ENCODE measurements around the gene RANBP9. TPM values are rescaled to one million over a fixed set of nuclear protein-coding genes. Genes with fewer than 3 reads are reported as not detected.

The RANBP9 gene
- polyA plus RNA-seq, 2 donors, result 60.8 to 123 TPM

- H3K9me3 ChIP-seq (ENCODE audit: control insufficient read depth in 2 of 2, insufficient read depth in 1 of 2, low read depth in 1 of 2, low read length in 1 of 2), result no peaks in the 10 kb centered on the region
- H3K27me3 ChIP-seq (ENCODE audit: control insufficient read depth in 1 of 2, insufficient read depth in 2 of 2, low read length in 2 of 2), result no peaks in the 10 kb centered on the region
- H3K27ac ChIP-seq (ENCODE audit: low read depth in 2 of 2, low read length in 1 of 2), result no peak overlapping the region
- 47 to 56% methylated on average over 3 of the region's 3 CpGs for WGBS, 2 donors
- no peak overlapping the region for H3K4me3 ChIP-seq (ENCODE audit: low read depth in 1 of 2, low read length in 2 of 2)
- H3K4me1 ChIP-seq (ENCODE audit: control insufficient read depth in 2 of 2, insufficient read depth in 2 of 2, low read length in 1 of 2), result peaks cover 0 to 2% of the 10 kb centered on the region in 2 donors
- no peaks in the 10 kb centered on the region for H3K36me3 ChIP-seq (ENCODE audit: control insufficient read depth in 2 of 2, insufficient read depth in 2 of 2, low read length in 1 of 2)
These were observed 3.8 kb upstream of the RANBP9 start for GRCh38 chr6:13715444-13715883.

DNA sequence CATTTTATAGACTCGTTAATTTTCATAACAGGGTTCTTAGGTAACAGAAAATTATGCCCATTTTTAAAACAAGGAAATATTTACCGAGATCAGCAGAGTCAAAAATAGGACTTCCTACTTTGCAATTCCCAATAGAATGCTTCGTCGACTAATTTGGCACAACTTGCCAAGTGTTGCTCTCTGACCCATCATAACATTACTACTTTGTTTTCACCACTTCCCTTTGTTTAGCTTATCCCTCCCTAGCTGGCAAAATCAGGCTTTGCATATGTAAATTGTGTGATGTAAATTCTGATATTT lies 914 bp upstream of the RANBP9 start:
- H3K36me3 ChIP-seq (ENCODE audit: control insufficient read depth in 2 of 2, insufficient read depth in 2 of 2, low read length in 1 of 2), result no peaks in the 10 kb centered on the region
- no peaks in the 10 kb centered on the region for H3K27me3 ChIP-seq (ENCODE audit: control insufficient read depth in 1 of 2, insufficient read depth in 2 of 2, low read length in 2 of 2)
- H3K27ac ChIP-seq (ENCODE audit: low read depth in 2 of 2, low read length in 1 of 2), result peak overlapping the region in 1 of 2 donors; percentile 99
- H3K4me1 ChIP-seq (ENCODE audit: control insufficient read depth in 2 of 2, insufficient read depth in 2 of 2, low read length in 1 of 2), result no peaks in the 10 kb centered on the region
- H3K4me3 ChIP-seq (ENCODE audit: low read depth in 1 of 2, low read length in 2 of 2), result peak overlapping the region in 1 of 2 donors; percentile 94
- no peaks in the 10 kb centered on the region for H3K9me3 ChIP-seq (ENCODE audit: control insufficient read depth in 2 of 2, insufficient read depth in 1 of 2, low read depth in 1 of 2, low read length in 1 of 2)
- 1 to 2% methylated on average over 4 of the region's 4 CpGs for WGBS, 2 donors

GRCh38 chr6:13711324-13711732 lies 307 bp downstream of the RANBP9 start:
- no peaks in the 10 kb centered on the region for H3K9me3 ChIP-seq (ENCODE audit: control insufficient read depth in 2 of 2, insufficient read depth in 1 of 2, low read depth in 1 of 2, low read length in 1 of 2)
- H3K27ac ChIP-seq (ENCODE audit: low read depth in 2 of 2, low read length in 1 of 2), result peak overlapping the region; percentile 97 to 99
- H3K27me3 ChIP-seq (ENCODE audit: control insufficient read depth in 1 of 2, insufficient read depth in 2 of 2, low read length in 2 of 2), result no peaks in the 10 kb centered on the region
- no peaks in the 10 kb centered on the region for H3K36me3 ChIP-seq (ENCODE audit: control insufficient read depth in 2 of 2, insufficient read depth in 2 of 2, low read length in 1 of 2)
- peak overlapping the region; percentile 94 to 98 for H3K4me3 ChIP-seq (ENCODE audit: low read depth in 1 of 2, low read length in 2 of 2)
- 0 to 2% methylated on average over 27 to 62 of the region's 62 CpGs for whole genome bisulfite sequencing, 2 donors
- H3K4me1 ChIP-seq (ENCODE audit: control insufficient read depth in 2 of 2, insufficient read depth in 2 of 2, low read length in 1 of 2), result no peaks in the 10 kb centered on the region

DNA sequence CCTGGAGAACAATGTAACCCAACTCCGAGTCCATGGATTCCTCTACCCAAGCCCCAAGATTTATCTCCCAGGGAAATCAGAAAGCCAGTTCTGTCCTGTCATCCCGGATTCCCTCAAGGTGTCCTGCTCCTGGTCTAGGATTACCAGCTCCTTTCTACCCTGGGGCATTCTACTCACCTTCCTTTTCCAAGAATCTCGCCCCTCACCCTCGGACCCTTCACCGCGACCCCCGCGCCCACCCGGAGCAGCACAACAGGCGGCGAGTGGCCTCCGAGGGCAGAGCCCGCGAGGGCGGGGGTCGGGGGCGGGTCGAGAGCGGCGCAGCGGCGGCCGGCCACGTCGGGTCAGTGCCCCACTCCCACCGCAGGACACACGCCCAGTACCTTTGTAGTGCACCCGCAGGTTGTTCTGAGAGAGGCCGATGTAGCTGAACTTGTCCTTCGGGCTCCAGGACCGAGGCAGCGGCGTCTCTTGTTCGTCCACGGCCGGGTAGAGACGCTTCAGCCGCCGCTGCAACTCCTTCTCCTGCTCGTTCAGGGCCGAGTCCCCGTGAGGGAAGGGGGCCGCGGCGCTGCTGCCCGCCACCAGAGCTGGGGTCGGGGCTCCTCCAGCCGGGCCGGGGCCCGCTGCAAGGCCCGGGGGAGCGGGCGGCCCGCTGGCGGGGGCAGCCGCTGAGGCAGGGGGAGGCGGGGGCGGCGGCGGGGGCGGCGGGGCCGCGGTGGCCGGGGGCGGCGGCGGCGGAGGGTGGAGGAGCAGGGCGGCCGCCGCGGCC lies 897 bp downstream of the RANBP9 start:
- Histone ChIP-seq H3K36me3 (ENCODE audit: control insufficient read depth in 2 of 2, insufficient read depth in 2 of 2, low read length in 1 of 2) (no peaks in the 10 kb centered on the region), H3K27me3 (ENCODE audit: control insufficient read depth in 1 of 2, insufficient read depth in 2 of 2, low read length in 2 of 2) (no peaks in the 10 kb centered on the region), H3K4me1 (ENCODE audit: control insufficient read depth in 2 of 2, insufficient read depth in 2 of 2, low read length in 1 of 2) (no peaks in the 10 kb centered on the region), H3K27ac (ENCODE audit: low read depth in 2 of 2, low read length in 1 of 2) (peak overlapping the region; percentile 97 to 99), H3K9me3 (ENCODE audit: control insufficient read depth in 2 of 2, insufficient read depth in 1 of 2, low read depth in 1 of 2, low read length in 1 of 2) (no peaks in the 10 kb centered on the region), H3K4me3 (ENCODE audit: low read depth in 1 of 2, low read length in 2 of 2) (peak overlapping the region; percentile 94 to 98)
- 1% methylated on average over 42 to 73 of the region's 73 CpGs for WGBS, 2 donors

DNA sequence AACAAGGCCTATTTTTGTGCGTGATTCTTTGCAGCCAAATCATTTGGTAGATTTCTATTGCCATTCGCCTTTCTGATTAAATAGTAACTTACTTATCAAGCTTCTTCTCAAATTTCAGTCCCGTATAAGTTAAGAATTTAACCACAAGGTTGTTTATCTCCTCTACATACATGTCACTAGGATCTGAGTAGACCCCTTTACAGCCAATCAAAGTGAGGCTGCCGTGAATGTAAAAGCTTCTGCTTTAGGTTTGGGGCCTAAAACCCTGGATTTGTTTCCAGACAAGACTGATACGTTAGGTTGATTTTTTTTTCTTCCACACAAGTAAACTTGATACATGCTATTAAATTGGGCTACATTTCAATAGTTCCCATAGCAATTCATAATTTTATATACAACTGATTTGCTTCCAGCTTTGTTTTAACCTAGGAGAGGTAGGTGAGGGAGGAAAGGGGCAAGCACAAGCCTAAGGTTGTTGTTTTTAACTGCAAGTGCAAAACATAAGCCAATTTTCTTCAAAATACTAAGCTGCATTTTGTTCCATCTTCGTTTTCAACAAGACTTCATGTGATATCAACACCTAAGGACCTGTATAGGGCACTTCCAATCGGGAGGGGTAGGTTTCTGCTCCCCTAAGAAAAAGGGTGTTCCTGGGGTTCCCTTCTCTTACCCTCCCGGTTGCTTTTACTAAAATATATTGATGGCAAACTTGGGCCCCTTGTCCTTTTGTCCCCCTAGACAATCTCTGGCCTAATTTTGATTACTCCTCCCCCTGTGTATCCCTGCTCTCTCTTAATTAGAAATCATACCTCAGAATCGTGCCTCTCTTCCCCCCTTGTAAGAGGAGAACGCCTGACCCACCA lies 1.7 kb downstream of the RANBP9 start:
- 1% methylated on average over 10 of the region's 10 CpGs for WGBS, 2 donors
- Histone ChIP-seq H3K27me3 (ENCODE audit: control insufficient read depth in 1 of 2, insufficient read depth in 2 of 2, low read length in 2 of 2) (no peaks in the 10 kb centered on the region), H3K27ac (ENCODE audit: low read depth in 2 of 2, low read length in 1 of 2) (peak overlapping the region; percentile 97 to 99), H3K4me1 (ENCODE audit: control insufficient read depth in 2 of 2, insufficient read depth in 2 of 2, low read length in 1 of 2) (no peaks in the 10 kb centered on the region), H3K4me3 (ENCODE audit: low read depth in 1 of 2, low read length in 2 of 2) (peak overlapping the region; percentile 94 to 98), H3K36me3 (ENCODE audit: control insufficient read depth in 2 of 2, insufficient read depth in 2 of 2, low read length in 1 of 2) (no peaks in the 10 kb centered on the region), H3K9me3 (ENCODE audit: control insufficient read depth in 2 of 2, insufficient read depth in 1 of 2, low read depth in 1 of 2, low read length in 1 of 2) (no peaks in the 10 kb centered on the region)

- H3K27ac ChIP-seq (ENCODE audit: low read depth in 2 of 2, low read length in 1 of 2), result peak overlapping the region; percentile 30 to 54
- H3K36me3 ChIP-seq (ENCODE audit: control insufficient read depth in 2 of 2, insufficient read depth in 2 of 2, low read length in 1 of 2), result no peaks in the 10 kb centered on the region
- no peaks in the 10 kb centered on the region for H3K4me1 ChIP-seq (ENCODE audit: control insufficient read depth in 2 of 2, insufficient read depth in 2 of 2, low read length in 1 of 2)
These were observed 2.9 kb downstream of the RANBP9 start for GRCh38 chr6:13708736-13709135.

DNA sequence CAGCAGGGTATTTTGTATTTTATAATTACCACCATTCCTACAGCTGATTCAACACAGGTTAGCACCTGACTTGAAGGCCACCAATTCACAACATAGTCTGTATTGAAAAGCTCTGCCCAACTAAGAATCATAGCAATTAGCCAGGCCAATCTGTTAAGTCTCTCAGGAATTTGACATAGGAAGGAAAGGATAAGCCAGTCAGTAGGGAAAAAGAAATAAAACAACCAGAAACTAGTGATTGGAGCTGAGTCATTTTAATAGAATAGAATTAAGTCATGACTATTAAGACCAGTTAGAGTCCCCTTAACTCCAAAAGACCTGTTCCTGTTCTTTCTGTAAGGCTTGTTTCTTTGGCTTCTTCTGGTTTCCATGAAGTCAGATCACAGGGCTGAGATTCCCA lies 8.1 kb downstream of the RANBP9 start:
- no peak overlapping the region for H3K4me3 ChIP-seq (ENCODE audit: low read depth in 1 of 2, low read length in 2 of 2)
- H3K27ac ChIP-seq (ENCODE audit: low read depth in 2 of 2, low read length in 1 of 2), result no peak overlapping the region
- peaks cover 0 to 8% of the 10 kb centered on the region in 2 donors for H3K4me1 ChIP-seq (ENCODE audit: control insufficient read depth in 2 of 2, insufficient read depth in 2 of 2, low read length in 1 of 2)
- no peaks in the 10 kb centered on the region for H3K9me3 ChIP-seq (ENCODE audit: control insufficient read depth in 2 of 2, insufficient read depth in 1 of 2, low read depth in 1 of 2, low read length in 1 of 2)
- H3K27me3 ChIP-seq (ENCODE audit: control insufficient read depth in 1 of 2, insufficient read depth in 2 of 2, low read length in 2 of 2), result no peaks in the 10 kb centered on the region
- H3K36me3 ChIP-seq (ENCODE audit: control insufficient read depth in 2 of 2, insufficient read depth in 2 of 2, low read length in 1 of 2), result no peaks in the 10 kb centered on the region

More at GRCh38 chr6:13708736-13709135, 2.9 kb downstream of the RANBP9 start:
- H3K9me3 ChIP-seq (ENCODE audit: control insufficient read depth in 2 of 2, insufficient read depth in 1 of 2, low read depth in 1 of 2, low read length in 1 of 2), result no peaks in the 10 kb centered on the region
- 0 to 2% methylated on average over 5 of the region's 5 CpGs for WGBS, 2 donors
- peak overlapping the region; percentile 43 to 94 for H3K4me3 ChIP-seq (ENCODE audit: low read depth in 1 of 2, low read length in 2 of 2)
- H3K27me3 ChIP-seq (ENCODE audit: control insufficient read depth in 1 of 2, insufficient read depth in 2 of 2, low read length in 2 of 2), result no peaks in the 10 kb centered on the region

DNA sequence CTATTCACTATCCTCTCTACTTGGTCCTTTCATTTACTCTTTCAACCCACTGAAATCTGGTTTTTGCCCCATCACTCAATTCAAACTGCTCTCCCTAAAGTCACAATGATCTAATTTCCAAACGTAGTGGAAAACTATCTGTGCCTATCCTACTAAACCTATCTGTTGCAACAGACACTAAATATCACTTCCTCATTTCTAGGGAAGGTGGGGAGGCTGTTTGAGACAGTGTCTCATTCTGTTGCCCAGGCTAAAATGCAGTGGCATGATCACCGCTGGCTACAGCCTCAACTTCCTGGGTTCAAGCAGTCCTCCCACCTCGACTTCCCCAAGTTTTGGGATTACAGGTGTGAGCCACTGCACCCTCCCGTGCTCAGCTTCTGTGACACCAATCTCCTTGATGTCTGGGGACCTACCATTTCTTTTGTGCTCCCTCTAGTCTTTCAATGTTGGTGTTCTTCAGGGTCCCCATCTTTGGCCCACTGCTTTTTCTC lies 8.8 kb downstream of the RANBP9 start:
- H3K27ac ChIP-seq (ENCODE audit: low read depth in 2 of 2, low read length in 1 of 2), result peak overlapping the region in 1 of 2 donors; percentile 9
- 67 to 80% methylated on average over 4 of the region's 4 CpGs for WGBS, 2 donors
- peaks cover 0 to 8% of the 10 kb centered on the region in 2 donors for H3K4me1 ChIP-seq (ENCODE audit: control insufficient read depth in 2 of 2, insufficient read depth in 2 of 2, low read length in 1 of 2)
- no peaks in the 10 kb centered on the region for H3K36me3 ChIP-seq (ENCODE audit: control insufficient read depth in 2 of 2, insufficient read depth in 2 of 2, low read length in 1 of 2)
- no peaks in the 10 kb centered on the region for H3K9me3 ChIP-seq (ENCODE audit: control insufficient read depth in 2 of 2, insufficient read depth in 1 of 2, low read depth in 1 of 2, low read length in 1 of 2)
- no peak overlapping the region for H3K4me3 ChIP-seq (ENCODE audit: low read depth in 1 of 2, low read length in 2 of 2)
- no peaks in the 10 kb centered on the region for H3K27me3 ChIP-seq (ENCODE audit: control insufficient read depth in 1 of 2, insufficient read depth in 2 of 2, low read length in 2 of 2)

GRCh38 chr6:13700232-13700631 lies 11.4 kb downstream of the RANBP9 start:
- 55 to 78% methylated on average over 3 of the region's 3 CpGs for WGBS, 2 donors
- H3K27me3 ChIP-seq (ENCODE audit: control insufficient read depth in 1 of 2, insufficient read depth in 2 of 2, low read length in 2 of 2), result no peaks in the 10 kb centered on the region
- H3K9me3 ChIP-seq (ENCODE audit: control insufficient read depth in 2 of 2, insufficient read depth in 1 of 2, low read depth in 1 of 2, low read length in 1 of 2), result no peaks in the 10 kb centered on the region
- no peak overlapping the region for H3K27ac ChIP-seq (ENCODE audit: low read depth in 2 of 2, low read length in 1 of 2)
- no peaks in the 10 kb centered on the region for H3K36me3 ChIP-seq (ENCODE audit: control insufficient read depth in 2 of 2, insufficient read depth in 2 of 2, low read length in 1 of 2)
- H3K4me1 ChIP-seq (ENCODE audit: control insufficient read depth in 2 of 2, insufficient read depth in 2 of 2, low read length in 1 of 2), result peaks cover 0 to 8% of the 10 kb centered on the region in 2 donors
- no peak overlapping the region for H3K4me3 ChIP-seq (ENCODE audit: low read depth in 1 of 2, low read length in 2 of 2)
